SK-MEL-5 (cell line): Measurements from ENCODE around the gene GAPDH. TPM values are rescaled to one million over a fixed set of nuclear protein-coding genes. Genes with fewer than 3 reads are reported as not detected.

Source experiments
- DNase-seq: peaks from one replicate; pipeline ENCODE4 v3.0.0-alpha.2; 2016; ENCODE audit warnings: low read depth, low spot score
- in situ Hi-C: cut with HindIII; loops from 2 replicates; pipeline ENCODE4 v1.10.0; 2016; ENCODE audit warnings: low sequenced_read_pairs, high pct_unique_total_duplicates, low pct_unique_long_range_greater_than_20kb
- total RNA-seq: library from RNA; depleted of rRNA; stranded (reverse); fragments of >200 nt; shearing (Covaris generic); gene quantifications from 2 replicates; pipeline ENCODE4 v1.2.3, GENCODE V29; 2014

The GAPDH gene
- total RNA-seq, 1 experiment from 2014 or later: 9,829 TPM

DNA sequence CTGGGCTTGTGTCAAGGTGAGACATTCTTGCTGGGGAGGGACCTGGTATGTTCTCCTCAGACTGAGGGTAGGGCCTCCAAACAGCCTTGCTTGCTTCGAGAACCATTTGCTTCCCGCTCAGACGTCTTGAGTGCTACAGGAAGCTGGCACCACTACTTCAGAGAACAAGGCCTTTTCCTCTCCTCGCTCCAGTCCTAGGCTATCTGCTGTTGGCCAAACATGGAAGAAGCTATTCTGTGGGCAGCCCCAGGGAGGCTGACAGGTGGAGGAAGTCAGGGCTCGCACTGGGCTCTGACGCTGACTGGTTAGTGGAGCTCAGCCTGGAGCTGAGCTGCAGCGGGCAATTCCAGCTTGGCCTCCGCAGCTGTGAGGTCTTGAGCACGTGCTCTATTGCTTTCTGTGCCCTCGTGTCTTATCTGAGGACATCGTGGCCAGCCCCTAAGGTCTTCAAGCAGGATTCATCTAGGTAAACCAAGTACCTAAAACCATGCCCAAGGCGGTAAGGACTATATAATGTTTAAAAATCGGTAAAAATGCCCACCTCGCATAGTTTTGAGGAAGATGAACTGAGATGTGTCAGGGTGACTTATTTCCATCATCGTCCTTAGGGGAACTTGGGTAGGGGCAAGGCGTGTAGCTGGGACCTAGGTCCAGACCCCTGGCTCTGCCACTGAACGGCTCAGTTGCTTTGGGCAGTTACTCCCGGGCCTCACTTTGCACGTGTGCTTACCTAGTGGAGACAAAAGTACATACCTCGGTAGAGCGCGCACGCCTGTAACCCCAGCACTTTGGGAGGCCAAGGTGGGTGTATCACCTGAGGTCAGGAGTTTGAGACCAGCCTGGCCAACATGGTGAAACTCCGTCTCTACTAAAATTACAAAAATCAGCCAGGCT is 4.3 kb downstream of the GAPDH start:
- DNase-seq: peak; percentile 60
- in situ Hi-C loops: no loop called here

DNA sequence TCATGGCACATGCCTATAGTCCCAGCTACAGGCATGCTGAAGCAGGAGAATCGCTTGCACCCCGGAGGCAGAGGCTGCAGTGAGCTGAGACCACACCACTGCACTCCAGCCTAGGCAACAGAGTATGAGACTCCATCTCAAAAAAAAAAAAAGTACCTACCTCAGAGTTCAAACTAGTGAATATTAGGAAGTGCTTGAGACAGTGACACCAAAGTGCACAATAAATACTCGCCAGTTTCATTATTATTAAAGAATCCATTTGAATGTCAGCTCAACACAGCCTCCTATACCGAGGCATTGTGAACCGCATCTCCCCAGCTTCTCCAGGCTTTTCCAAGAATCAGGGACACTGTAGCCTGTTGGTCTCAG is 5.0 kb downstream of the GAPDH start:
- in situ Hi-C loops: no loop called here
- peak; percentile 21 for DNase-seq

DNA sequence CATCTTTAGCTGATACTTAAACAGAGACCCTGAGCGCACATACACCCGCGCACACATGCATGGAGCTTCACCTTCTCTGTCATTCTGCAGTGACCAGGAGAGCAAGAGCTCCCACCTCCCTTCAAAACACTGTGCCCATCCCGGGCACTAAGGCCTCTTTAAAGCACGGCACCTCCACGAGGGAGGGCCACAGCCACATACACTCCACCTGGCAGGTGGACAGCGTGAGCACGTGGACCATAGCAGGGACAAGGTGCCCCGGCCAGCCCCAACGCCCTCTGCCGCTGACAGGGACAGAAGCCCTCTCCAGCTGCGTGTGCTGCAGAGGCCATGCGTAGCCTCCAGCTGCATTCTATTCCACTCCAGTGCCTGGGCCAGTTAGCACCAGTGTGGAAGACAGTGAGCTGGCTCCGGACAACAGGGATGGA is 5.4 kb downstream of the GAPDH start:
- no peak for DNase-seq
- in situ Hi-C loops: no loop called here

DNA sequence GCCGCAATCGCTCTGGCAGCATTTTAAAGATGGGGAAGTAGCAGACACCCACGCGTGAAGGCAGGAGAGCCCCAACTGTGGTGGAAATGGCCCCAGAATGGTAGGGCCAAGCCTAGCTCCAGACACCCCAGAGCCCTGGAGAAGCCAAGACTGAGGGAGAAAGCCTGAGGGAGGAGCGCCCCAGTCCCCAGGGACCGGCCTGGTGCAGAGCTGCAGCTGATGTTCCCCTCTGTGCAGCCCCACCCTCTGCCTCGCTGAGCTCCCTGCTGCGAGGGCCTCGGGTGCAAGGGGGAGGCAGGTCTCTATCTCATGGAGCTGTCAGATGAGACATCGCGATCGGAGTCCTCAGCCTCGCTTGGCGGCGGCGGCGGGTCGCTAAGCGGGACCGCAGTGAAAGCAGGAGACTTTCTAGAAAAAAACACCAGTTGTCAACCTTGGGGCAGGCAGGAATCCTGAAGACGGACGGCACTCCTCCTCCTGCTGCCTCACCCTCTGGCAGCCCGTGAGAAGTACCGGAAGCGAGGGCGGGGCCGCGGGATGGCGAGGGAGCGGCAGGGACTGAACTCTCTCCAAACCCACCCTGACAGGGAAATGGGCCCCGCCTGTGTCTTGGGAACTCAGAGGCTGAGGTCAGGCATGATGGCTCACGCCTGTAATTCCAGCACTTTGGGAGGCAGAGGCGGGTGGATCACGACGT is 6.0 kb downstream of the GAPDH start:
- in situ Hi-C loops: no loop called here
- no peak for DNase-seq

DNA sequence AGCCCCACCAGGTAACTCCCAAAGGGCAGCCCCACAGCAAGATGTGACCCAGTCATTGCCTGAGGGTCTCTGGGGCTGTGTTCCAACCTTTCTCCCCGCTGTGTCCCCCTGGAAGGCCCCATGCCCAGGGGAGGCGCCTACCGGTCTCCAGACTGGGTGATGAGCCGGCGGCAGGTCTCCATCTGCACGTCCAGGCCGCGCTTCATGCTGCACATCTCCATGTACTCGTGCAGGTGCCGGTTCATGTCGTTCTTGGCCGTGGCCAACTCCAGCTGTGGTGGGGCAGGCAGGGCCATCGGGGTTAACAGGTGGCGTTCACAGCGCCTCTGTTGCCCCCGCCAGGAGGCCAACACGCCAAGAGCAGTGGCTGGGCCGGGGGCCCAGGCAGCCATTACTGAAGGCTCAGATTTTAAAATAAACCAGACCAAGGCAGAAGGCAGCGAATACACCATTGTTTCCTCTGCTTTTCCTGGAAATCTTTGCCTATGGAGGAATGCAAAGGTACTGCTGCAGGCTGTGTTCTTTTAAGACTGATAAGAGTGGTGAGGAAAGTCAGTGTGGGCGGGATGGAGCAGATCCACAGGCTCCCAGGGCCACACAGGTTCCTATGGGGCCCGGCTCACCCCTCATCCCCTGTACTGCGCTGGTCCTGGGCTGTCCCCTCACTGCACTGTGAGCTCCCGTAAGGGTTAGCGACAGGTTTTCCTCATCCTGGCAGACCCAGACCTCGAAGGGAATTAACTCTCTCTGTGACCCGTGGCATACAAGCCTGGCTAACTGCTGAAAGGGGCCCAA is 7.3 kb downstream of the GAPDH start:
- in situ Hi-C loops: no loop called here

DNA sequence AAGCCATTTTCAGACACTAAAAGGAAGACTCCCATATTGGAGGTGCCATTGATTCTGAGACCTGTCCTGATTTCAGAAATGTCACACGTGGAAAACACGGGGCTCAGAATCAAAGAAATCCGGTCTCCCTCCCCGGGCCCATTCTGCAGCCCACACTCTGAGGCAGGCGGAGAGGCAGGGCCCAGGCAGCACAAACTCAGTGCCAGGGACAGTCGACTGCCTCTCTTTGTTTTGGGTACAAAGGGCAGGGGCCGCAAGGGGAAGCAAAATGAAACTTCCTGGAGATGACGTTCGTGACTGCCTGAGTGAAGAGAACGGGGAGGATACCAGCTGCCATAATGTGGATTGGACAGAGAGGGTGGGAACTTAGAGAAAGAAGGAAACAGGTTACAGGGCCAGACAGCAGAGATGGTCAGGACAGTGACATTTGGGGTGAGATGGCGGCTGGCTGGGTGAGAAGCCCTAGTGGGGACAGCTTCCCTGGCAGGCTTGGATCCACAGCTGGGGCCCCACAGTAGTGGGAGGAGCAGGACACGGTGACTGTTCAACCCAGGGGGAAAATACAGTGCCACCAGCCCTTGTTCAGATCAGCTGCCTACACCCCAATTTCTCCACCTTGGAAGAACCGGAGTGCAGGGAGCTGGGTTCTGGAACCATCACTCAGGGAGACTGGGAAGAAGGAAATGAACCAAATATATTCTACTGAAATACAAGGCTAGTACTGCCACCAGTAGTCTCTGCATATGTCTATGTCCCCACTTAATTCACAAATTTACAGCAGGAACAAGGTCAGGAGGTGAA is 8.1 kb downstream of the GAPDH start:
- DNase-seq: no peak
- in situ Hi-C loops: no loop called here

More for the DNA sequence above, 7.3 kb downstream of the GAPDH start:
- no peak for DNase-seq

DNA sequence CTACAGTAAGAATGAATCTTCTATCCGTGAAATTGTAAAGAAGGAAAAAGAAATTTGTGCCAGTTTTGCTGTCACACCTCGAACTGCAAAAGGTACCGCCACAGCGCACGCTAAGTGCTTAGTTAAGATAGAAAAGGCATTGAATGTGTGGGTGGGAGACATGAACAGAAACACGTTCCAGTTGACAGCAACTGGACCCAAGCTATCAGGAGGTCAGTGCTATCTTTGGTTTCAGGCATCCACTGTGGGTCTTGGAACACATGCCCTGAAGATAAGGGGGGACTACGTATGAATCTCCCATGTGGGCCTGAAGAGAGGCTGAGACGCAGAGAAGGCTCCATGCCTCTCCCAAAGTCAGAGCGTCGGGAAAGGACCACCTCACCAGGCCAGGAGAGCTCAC is 11.7 kb downstream of the GAPDH start:
- in situ Hi-C loops: no loop called here
- no peak for DNase-seq

DNA sequence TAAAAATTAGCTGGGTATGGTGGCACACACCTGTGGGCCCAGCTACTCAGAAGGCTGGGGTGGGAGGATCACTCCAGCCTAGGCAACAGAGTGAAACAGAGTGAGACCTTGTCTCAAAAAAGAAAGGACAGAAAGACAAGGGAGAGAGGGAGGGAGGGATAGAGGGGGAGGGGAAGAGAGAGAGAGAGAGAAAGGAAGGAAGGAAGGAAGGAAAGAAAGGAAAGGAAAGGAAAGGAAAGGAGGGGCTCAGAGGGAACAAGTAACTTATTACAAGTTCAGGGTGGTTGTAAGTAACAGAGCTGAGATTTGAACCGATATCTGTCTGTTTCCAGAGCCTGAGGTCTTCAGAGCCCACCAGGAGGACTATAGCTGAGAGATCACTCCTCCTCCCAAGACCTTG is 13.2 kb downstream of the GAPDH start:
- in situ Hi-C loops: no loop called here

DNA sequence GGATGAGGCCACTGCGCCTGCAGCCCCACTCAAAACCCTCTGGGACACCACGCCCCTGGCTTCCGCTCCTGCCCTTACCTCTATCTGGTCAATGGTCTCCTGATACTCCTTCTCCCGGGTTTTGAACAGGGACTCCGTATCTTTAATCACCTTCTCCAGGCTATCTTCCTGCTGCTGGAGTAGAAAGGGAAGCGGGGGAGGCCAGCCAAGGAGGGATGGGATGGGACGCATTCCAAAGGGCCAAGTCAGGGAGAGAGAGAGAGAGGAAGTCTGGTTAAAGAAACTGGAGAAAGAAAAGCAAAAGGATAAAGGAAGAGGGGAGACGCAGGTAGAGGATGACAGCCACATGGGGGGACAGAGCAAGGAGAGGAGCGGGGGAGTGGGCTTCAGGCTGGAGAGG is 13.7 kb downstream of the GAPDH start:
- in situ Hi-C loops: no loop called here
- DNase-seq: no peak

More for the DNA sequence above, 13.2 kb downstream of the GAPDH start:
- DNase-seq: no peak

DNA sequence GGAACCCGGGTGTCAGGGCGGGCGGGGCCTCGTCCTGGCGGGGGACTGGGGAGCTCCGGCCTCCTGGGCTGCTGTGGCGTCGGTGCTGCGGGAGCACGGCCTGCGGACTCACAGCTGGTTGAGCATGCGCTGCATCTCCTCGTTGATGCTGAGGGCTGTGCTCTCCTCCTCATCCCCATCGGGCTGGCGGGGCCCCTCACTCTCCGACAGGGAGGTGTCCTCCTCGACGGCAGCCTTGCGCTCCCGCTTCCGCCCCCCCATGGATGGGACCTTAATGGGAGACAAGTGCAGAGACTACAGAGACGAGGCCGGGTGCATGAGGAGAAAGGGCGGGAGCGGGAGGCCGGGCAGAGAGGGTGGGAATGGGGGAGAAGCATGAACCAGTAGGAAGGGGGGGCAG is 14.2 kb downstream of the GAPDH start:
- no peak for DNase-seq
- in situ Hi-C loops: no loop called here

DNA sequence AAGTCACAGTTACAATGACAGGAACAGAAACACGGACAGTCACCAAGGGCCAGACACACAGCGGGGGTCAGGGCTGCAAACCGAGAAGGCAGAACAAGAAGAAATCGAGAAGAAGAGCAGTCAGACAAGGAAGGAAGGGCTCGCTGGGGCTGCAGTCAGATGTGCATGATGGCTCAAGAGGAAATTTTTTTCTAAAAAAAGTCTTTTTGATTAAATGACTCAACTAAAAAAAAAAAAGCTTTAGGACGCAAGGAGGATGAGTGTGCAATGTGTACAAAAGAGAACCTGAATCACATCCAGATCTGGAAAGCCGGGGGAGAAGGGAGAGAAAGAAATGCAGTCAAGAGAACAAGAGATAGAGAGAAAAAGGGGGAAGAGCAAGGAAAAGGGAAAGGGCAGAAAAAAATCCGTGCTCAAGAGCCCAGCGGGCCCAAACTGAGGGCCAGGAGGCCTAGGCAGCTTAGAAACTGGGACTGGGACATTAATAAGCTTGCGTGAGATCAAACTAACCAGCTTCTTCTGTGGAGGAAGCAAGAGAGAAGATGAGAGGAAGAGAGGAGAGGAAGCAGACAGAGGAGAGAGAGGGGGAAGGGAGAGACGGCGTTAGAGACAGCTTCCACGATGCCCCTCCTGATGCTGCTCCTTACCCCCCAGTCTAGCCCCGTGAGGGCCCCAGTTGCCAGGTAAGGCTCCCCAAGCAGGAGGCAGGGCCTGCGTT is 14.8 kb downstream of the GAPDH start:
- no peak for DNase-seq

DNA sequence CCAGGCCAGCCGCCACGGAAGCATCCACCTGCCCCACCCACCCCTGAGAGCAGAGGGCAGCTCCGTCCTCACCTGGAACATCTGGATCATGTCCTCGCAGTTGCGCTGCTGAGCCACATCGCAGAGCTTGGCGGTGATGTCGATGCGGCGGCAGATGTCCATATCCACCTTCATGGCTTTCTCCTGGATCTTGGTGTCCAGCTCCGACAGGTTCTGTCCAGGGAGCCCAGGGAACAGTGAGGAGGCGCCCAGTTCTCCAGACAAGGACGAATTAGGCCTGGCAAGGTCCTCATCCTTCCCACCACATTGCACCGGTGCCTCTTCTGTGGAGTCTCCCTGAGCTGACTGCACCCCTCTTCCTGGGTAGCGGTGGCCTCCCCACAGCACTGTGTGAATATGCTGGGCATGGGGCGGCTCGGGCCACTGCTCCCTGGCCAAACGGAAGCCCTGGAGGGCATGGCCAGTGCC is 15.4 kb downstream of the GAPDH start:
- in situ Hi-C loops: no loop called here
- no peak for DNase-seq

More for the DNA sequence above, 14.8 kb downstream of the GAPDH start:
- in situ Hi-C loops: no loop called here

DNA sequence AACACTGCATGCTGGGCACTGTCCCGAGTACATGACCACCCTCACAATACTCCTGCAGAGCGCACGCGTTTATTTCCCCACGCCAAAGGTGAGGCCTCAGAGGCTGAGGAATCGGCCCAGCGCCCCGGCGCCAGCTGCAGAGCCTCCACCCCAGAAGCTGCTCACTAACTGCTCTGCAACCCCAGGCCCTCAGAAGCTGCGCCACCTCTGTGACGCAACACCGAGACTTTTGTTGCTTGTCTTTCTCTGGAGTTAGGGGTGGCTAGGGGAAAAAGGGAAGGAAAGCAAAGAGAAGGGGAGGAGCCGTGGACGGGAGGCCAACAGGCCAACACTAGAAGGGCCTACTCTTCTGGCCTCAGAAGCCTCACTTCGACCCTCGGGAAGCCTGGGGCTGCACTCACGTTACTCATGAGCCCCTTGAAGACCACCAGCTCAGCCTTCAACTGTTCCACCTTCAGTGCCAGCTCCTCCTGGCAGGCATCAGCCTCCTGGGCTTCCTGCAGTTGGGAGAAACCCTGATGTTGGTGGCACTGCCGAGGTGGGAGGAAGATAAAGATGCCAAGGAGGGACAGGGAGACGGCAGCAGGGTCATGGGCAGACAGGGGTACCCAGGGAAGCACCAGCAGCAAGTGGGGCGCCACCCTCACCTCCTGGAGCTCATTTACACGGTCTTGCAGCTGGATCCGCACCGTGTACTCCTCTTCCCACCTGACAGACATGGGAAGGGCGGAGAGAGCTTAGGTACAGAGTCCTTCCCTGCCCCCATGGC is 16.2 kb downstream of the GAPDH start:
- in situ Hi-C loops: no loop called here
- DNase-seq: no peak

DNA sequence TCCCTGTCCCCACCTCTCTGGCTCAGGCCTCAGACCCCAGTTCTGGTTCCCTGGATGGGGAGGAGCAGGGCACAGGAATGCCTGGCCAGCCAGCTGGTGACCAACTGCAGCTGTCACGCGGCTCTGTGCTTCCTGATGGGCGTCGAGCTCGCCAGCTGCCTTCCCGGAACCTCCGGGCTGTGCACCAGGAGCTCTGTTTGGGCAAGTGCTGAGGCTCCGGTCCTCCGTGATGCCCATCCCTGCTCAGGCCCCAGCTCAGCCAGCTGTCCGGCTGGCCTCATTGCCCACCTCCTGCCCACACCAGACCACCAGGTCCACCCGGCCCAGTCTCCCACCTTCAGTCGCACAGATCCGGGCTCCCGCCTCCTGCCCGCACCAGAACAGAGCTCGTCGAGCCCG is 16.7 kb downstream of the GAPDH start:
- DNase-seq: no peak
- in situ Hi-C loops: no loop called here

DNA sequence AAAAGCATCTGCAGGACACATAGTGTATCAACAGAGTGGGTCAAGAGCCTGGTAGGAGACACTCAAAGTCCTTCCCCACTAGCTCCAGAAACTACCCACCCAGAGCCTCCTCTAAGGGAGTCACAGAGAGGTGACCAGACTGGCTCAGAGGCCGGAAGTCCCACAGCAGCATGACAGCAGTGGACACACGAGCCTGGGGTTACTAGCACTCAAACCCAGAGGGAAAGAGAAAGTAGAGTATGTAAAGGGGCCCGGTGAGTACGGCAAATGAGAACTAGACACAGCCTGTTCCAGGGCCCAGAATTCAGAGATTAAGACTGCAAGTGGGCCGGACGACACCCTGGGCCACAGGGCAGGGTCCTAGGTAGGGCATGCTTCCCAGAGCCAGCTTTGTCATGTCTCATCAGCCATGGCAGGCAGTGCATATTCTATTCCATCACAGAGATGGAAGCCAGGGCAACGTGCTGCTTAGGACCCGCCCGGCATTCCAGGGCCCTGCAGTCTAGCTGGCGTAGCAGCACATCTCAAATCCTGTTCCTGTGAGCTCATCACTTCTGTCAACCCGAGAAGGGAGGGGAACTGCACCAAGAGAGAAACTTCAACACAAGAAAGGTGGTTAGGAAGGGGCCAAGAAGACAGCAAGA is 17.3 kb downstream of the GAPDH start:
- in situ Hi-C loops: no loop called here
- no peak for DNase-seq

DNA sequence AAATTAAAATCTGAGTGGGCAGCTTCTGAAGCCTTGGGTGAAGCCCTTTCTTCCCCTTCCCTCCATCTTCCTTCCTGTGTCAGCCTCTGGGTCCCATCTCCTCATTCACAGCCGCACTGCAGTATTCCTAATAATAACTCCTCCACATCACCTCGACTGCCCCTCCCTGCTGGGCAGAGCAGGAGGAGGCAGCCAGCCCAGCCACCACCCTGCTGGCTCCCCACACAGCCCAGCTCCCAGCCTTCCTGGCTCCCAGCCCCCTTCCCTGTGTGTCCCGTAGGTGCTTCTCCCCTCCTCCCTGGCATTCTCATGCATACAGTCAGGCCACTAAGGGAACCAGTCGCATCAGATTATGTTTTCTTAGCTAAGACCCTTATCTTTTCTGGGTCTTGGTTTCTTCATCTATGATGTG is 17.8 kb downstream of the GAPDH start:
- DNase-seq: no peak
- in situ Hi-C loops: no loop called here
